ENCODE results near the gene PARD6G.

- TF ChIP-seq CTCF (IDR thresholded peaks at IDR 0.05), result no peak
- no peak for TF ChIP-seq POLR2AphosphoS5 (IDR thresholded peaks at IDR 0.05)
- TF ChIP-seq EP300 (IDR thresholded peaks at IDR 0.05; ENCODE audit: low read depth), result no peak
- no peak for TF ChIP-seq POLR2A (IDR thresholded peaks at IDR 0.05)
Measured at GRCh38 chr18:80187956-80188642, 59.2 kb downstream of the PARD6G start.
